Peyer's patch (tissue), 4 donors: Measurements from ENCODE around the gene DNAH3. TPM values are rescaled to one million over a fixed set of nuclear protein-coding genes. Genes with fewer than 3 reads are reported as not detected.
"Not testable (repeated sequence)": the region's sequence is repeated elsewhere in the genome, so short reads cannot be mapped to it uniquely, and the experiment has no call there.

Experiments
- DNase-seq, 3 donors: peaks; one replicate each; pipeline ENCODE4 v3.0.0-alpha.2; 2017 to 2019
- H3K27ac ChIP-seq, 4 donors: fragments of 200-600 bp; sonication (generic); one replicate each; pipeline ENCODE4 v1.5.1; 2016 to 2019
- H3K27me3 ChIP-seq, 2 donors: fragments of 200-600 bp; sonication (generic); one replicate each; pipeline ENCODE4 v1.5.1; 2019
- H3K36me3 ChIP-seq, 3 donors: fragments of 200-600 bp; sonication (generic); one replicate each; pipeline ENCODE4 v1.5.1; 2016 to 2019
- H3K4me1 ChIP-seq, 4 donors: fragments of 200-600 bp; sonication (generic); one replicate each; pipeline ENCODE4 v1.5.1; 2016 to 2019
- H3K4me3 ChIP-seq, 4 donors: fragments of 200-600 bp; sonication (generic); 1 replicate in 3 of 4; 2 replicates in 1 of 4; pipeline ENCODE4 v1.5.1; 2016 to 2019; ENCODE audit warnings: mild to moderate bottlenecking in 1 of 4
- H3K9me3 ChIP-seq, 4 donors: fragments of 200-600 bp; sonication (generic); one replicate each; pipeline ENCODE4 v1.5.1; 2016 to 2019; ENCODE audit warnings: mild to moderate bottlenecking in 1 of 4
- CTCF ChIP-seq, 6 experiments: fragments of 450-650 bp in 4 of 6; fragments of 200-600 bp in 2 of 6; sonication (generic) in 1 of 6; IDR thresholded peaks; one replicate each; pipeline ENCODE4 v1.5.1; 2017 to 2019; ENCODE audit warnings: antibody characterized with exemption in 6 of 6, mild to moderate bottlenecking in 3 of 6, moderate library complexity in 1 of 6
- POLR2A ChIP-seq, 2 donors: fragments of 450-650 bp; IDR thresholded peaks; one replicate each; pipeline ENCODE4 v1.5.1; 2017; ENCODE audit warnings: antibody characterized with exemption in 2 of 2, mild to moderate bottlenecking in 2 of 2, moderate library complexity in 2 of 2
- total RNA-seq, 4 donors: library from RNA; depleted of rRNA; stranded (reverse); fragments of >200 nt; gene quantifications; one replicate each; pipeline ENCODE4 v1.1.0, GENCODE V29; 2016

DNAH3 gene
- total RNA-seq, 4 donors from 2014 or later = 2.1 to 6.7 (median 4.5) TPM

GRCh38 chr16:21125191-21125590 is 25.5 kb downstream of the DNAH3 start:
- no peak for DNase-seq
- Histone ChIP-seq H3K27me3 (no peaks in the 10 kb centered on the region), H3K27ac (no peak overlapping the region), H3K4me1 (no peaks in the 10 kb centered on the region), H3K36me3 (no peaks in the 10 kb centered on the region), H3K4me3 (no peak overlapping the region), H3K9me3 (no peaks in the 10 kb centered on the region)
- TF ChIP-seq POLR2A (IDR thresholded peaks at IDR 0.05) = no peak
- no peak for TF ChIP-seq CTCF (IDR thresholded peaks at IDR 0.05)

GRCh38 chr16:21120976-21121520 is 29.6 kb downstream of the DNAH3 start:
- no peaks in the 10 kb centered on the region for H3K9me3 ChIP-seq
- H3K4me3 ChIP-seq = no peak overlapping the region
- H3K36me3 ChIP-seq = no peaks in the 10 kb centered on the region
- H3K27ac ChIP-seq = no peak overlapping the region
- no peaks in the 10 kb centered on the region for H3K4me1 ChIP-seq
- no peaks in the 10 kb centered on the region for H3K27me3 ChIP-seq
- no peak for DNase-seq
- no peak for TF ChIP-seq CTCF (IDR thresholded peaks at IDR 0.05)
- no peak for TF ChIP-seq POLR2A (IDR thresholded peaks at IDR 0.05)

GRCh38 chr16:21117567-21117966 is 33.1 kb downstream of the DNAH3 start:
- H3K4me3 ChIP-seq = no peak overlapping the region
- no peak for DNase-seq
- no peaks in the 10 kb centered on the region for H3K9me3 ChIP-seq
- H3K4me1 ChIP-seq = no peaks in the 10 kb centered on the region
- H3K27me3 ChIP-seq = no peaks in the 10 kb centered on the region
- H3K27ac ChIP-seq = no peak overlapping the region
- no peaks in the 10 kb centered on the region for H3K36me3 ChIP-seq
- TF ChIP-seq POLR2A (IDR thresholded peaks at IDR 0.05) (no peak), CTCF (IDR thresholded peaks at IDR 0.05) (no peak)

GRCh38 chr16:21116148-21116693 is 34.4 kb downstream of the DNAH3 start:
- DNase-seq = peak in 1 of 3 donors; percentile 28
- Histone ChIP-seq H3K4me1 (no peaks in the 10 kb centered on the region), H3K27me3 (no peaks in the 10 kb centered on the region), H3K36me3 (no peaks in the 10 kb centered on the region), H3K4me3 (no peak overlapping the region), H3K9me3 (no peaks in the 10 kb centered on the region), H3K27ac (no peak overlapping the region)
- TF ChIP-seq CTCF (IDR thresholded peaks at IDR 0.05) (no peak), POLR2A (IDR thresholded peaks at IDR 0.05) (no peak)

GRCh38 chr16:21115551-21115950 is 35.1 kb downstream of the DNAH3 start:
- H3K4me1 ChIP-seq, H3K27me3 ChIP-seq, H3K27ac ChIP-seq, H3K4me3 ChIP-seq, H3K9me3 ChIP-seq, DNase-seq, H3K36me3 ChIP-seq: not testable (repeated sequence)

GRCh38 chr16:21103941-21104860 is 46.4 kb downstream of the DNAH3 start:
- Histone ChIP-seq H3K27me3 (no peaks in the 10 kb centered on the region), H3K4me1 (no peaks in the 10 kb centered on the region), H3K36me3 (no peaks in the 10 kb centered on the region), H3K9me3 (no peaks in the 10 kb centered on the region), H3K4me3 (no peak overlapping the region), H3K27ac (no peak overlapping the region)
- no peak for TF ChIP-seq CTCF (IDR thresholded peaks at IDR 0.05)
- TF ChIP-seq POLR2A (IDR thresholded peaks at IDR 0.05) = no peak
- DNase-seq = no peak
